Renal cortical epithelial cell (primary cell): ENCODE results near the gene SORCS2. TPM values are rescaled to one million over a fixed set of nuclear protein-coding genes. Genes with fewer than 3 reads are reported as not detected.

Source experiments
- DNase-seq: peaks from one replicate; pipeline ENCODE4 v3.0.0-alpha.2; 2011; ENCODE audit warnings: low read depth
- total RNA-seq: library from RNA; depleted of rRNA; stranded (reverse); fragments of >200 nt; gene quantifications from 2 replicates; pipeline ENCODE4 v1.2.3, GENCODE V29; 2014

The SORCS2 gene
- total RNA-seq, 1 donor from 2014 or later = 11.0 TPM

- no peak for DNase-seq
Measured at GRCh38 chr4:7650606-7651385, 458.5 kb downstream of the SORCS2 start.

- DNase-seq = no peak
Measured at GRCh38 chr4:7651461-7651921, 459.2 kb downstream of the SORCS2 start.

- DNase-seq = no peak
Measured at GRCh38 chr4:7652006-7652405, 459.7 kb downstream of the SORCS2 start.

- no peak for DNase-seq
Measured at GRCh38 chr4:7652451-7652881, 460.1 kb downstream of the SORCS2 start.

- no peak for DNase-seq
Measured at GRCh38 chr4:7652906-7653305, 460.6 kb downstream of the SORCS2 start.

- DNase-seq = no peak
Measured at GRCh38 chr4:7653510-7654369, 461.4 kb downstream of the SORCS2 start.

- DNase-seq = no peak
Measured at GRCh38 chr4:7654550-7655445, 462.5 kb downstream of the SORCS2 start.

- DNase-seq = no peak
Measured at GRCh38 chr4:7655511-7656243, 463.3 kb downstream of the SORCS2 start.

- no peak for DNase-seq
Measured at GRCh38 chr4:7656244-7656800, 464.0 kb downstream of the SORCS2 start.

- no peak for DNase-seq
Measured at GRCh38 chr4:7657545-7658297, 465.4 kb downstream of the SORCS2 start.

- DNase-seq = no peak
Measured at GRCh38 chr4:7658341-7659204, 466.2 kb downstream of the SORCS2 start.

- DNase-seq = no peak
Measured at GRCh38 chr4:7659429-7660175, 467.3 kb downstream of the SORCS2 start.

- DNase-seq = no peak
Measured at GRCh38 chr4:7660176-7661039, 468.1 kb downstream of the SORCS2 start.

- DNase-seq = no peak
Measured at GRCh38 chr4:7661066-7661748, 468.9 kb downstream of the SORCS2 start.

GRCh38 chr4:7661846-7662506 is 469.6 kb downstream of the SORCS2 start:
- no peak for DNase-seq

- DNase-seq = no peak
Measured at GRCh38 chr4:7662507-7662846, 470.1 kb downstream of the SORCS2 start.
